ENCODE results near the gene SKP1. TPM values are rescaled to one million over a fixed set of nuclear protein-coding genes. Genes with fewer than 3 reads are reported as not detected.

The SKP1 gene
- total RNA-seq, 2 donors from 2014 or later: 206 to 236 TPM

- Histone ChIP-seq H3K27ac (peak overlapping the region; percentile 20 to 99), H3K27me3 (replicated peaks; ENCODE audit: insufficient read depth) (no peaks in the 10 kb centered on the region), H3K4me1 (ENCODE audit: control insufficient read depth in 1 of 2, low read depth in 2 of 2) (peaks cover 19 to 41% of the 10 kb centered on the region in 2 donors), H3K9me3 (no peaks in the 10 kb centered on the region), H3K4me3 (peak overlapping the region; percentile 98), H3K36me3 (peaks cover 15% of the 10 kb centered on the region)
- DNase-seq (ENCODE audit: low spot score): no peak
- TF ChIP-seq CTCF (IDR thresholded peaks at IDR 0.05): no peak
- no peak for ATAC-seq (ENCODE audit: insufficient number of reproducible peaks, low FRiP score, low read depth)
Measured at GRCh38 chr5:134174841-134175839, 1.6 kb downstream of the SKP1 start.

- TF ChIP-seq CTCF (IDR thresholded peaks at IDR 0.05): no peak
- no peak overlapping the region for H3K27ac ChIP-seq
- DNase-seq (ENCODE audit: low spot score): no peak
- peaks cover 24% of the 10 kb centered on the region for H3K36me3 ChIP-seq
- no peak overlapping the region for H3K4me3 ChIP-seq
- peaks cover 16 to 35% of the 10 kb centered on the region in 2 donors for H3K4me1 ChIP-seq (ENCODE audit: control insufficient read depth in 1 of 2, low read depth in 2 of 2)
- ATAC-seq (ENCODE audit: insufficient number of reproducible peaks, low FRiP score, low read depth): no peak
- no peaks in the 10 kb centered on the region for H3K27me3 ChIP-seq (replicated peaks; ENCODE audit: insufficient read depth)
- H3K9me3 ChIP-seq: no peaks in the 10 kb centered on the region
Measured at GRCh38 chr5:134171972-134172371, 4.8 kb downstream of the SKP1 start.

- TF ChIP-seq CTCF (IDR thresholded peaks at IDR 0.05): no peak
- H3K9me3 ChIP-seq: no peaks in the 10 kb centered on the region
Measured at GRCh38 chr5:134162592-134162991, 14.2 kb downstream of the SKP1 start.

GRCh38 chr5:134161513-134162395 is 15.0 kb downstream of the SKP1 start:
- no peak for TF ChIP-seq CTCF (IDR thresholded peaks at IDR 0.05)
- ATAC-seq (ENCODE audit: insufficient number of reproducible peaks, low FRiP score, low read depth): no peak
- H3K36me3 ChIP-seq: peaks cover 52% of the 10 kb centered on the region

More at GRCh38 chr5:134162592-134162991, 14.2 kb downstream of the SKP1 start:
- no peak overlapping the region for H3K27ac ChIP-seq
- peaks cover 53% of the 10 kb centered on the region for H3K36me3 ChIP-seq
- H3K27me3 ChIP-seq (replicated peaks; ENCODE audit: insufficient read depth): no peaks in the 10 kb centered on the region
- DNase-seq (ENCODE audit: low spot score) (no peak), ATAC-seq (ENCODE audit: insufficient number of reproducible peaks, low FRiP score, low read depth) (no peak)
- H3K4me3 ChIP-seq: no peak overlapping the region
- no peaks in the 10 kb centered on the region for H3K4me1 ChIP-seq (ENCODE audit: control insufficient read depth in 1 of 2, low read depth in 2 of 2)

DNA sequence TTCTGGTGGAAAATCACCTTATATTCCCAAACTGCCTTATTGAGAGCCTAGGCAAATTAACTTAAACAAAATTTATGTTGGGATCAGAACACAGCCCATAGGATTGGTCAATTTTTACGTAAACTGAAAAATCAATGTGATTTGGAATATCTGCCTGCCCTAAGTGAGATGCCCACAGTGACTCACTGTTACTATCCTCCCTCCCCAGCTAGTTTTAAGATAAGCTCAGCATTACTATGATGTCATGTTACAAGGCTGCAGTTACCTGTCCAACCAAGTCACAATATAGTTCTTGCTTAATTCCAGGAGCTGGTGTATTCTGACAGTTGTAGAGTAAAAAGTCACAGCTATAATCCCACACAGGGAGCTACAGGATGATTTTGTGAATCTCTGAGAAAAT is 23.1 kb downstream of the SKP1 start:
- no peaks in the 10 kb centered on the region for H3K27me3 ChIP-seq (replicated peaks; ENCODE audit: insufficient read depth)
- no peaks in the 10 kb centered on the region for H3K4me1 ChIP-seq (ENCODE audit: control insufficient read depth in 1 of 2, low read depth in 2 of 2)
- TF ChIP-seq CTCF (IDR thresholded peaks at IDR 0.05): no peak
- H3K36me3 ChIP-seq: peaks cover 53% of the 10 kb centered on the region
- H3K27ac ChIP-seq: no peak overlapping the region
- DNase-seq (ENCODE audit: low spot score) (no peak), ATAC-seq (ENCODE audit: insufficient number of reproducible peaks, low FRiP score, low read depth) (no peak)
- no peak overlapping the region for H3K4me3 ChIP-seq
- no peaks in the 10 kb centered on the region for H3K9me3 ChIP-seq

More at GRCh38 chr5:134161513-134162395, 15.0 kb downstream of the SKP1 start:
- no peak for DNase-seq (ENCODE audit: low spot score)
- no peaks in the 10 kb centered on the region for H3K4me1 ChIP-seq (ENCODE audit: control insufficient read depth in 1 of 2, low read depth in 2 of 2)
- H3K4me3 ChIP-seq: no peak overlapping the region
- no peaks in the 10 kb centered on the region for H3K27me3 ChIP-seq (replicated peaks; ENCODE audit: insufficient read depth)
- H3K9me3 ChIP-seq: no peaks in the 10 kb centered on the region
- no peak overlapping the region for H3K27ac ChIP-seq

Data from thoracic aorta (tissue), 2 donors.